ENCODE data around the gene CRKL. TPM values are rescaled to one million over a fixed set of nuclear protein-coding genes. Genes with fewer than 3 reads are reported as not detected.

The CRKL gene
- total RNA-seq, 2 donors from 2014 or later: 42.1 to 45.2 TPM

DNA sequence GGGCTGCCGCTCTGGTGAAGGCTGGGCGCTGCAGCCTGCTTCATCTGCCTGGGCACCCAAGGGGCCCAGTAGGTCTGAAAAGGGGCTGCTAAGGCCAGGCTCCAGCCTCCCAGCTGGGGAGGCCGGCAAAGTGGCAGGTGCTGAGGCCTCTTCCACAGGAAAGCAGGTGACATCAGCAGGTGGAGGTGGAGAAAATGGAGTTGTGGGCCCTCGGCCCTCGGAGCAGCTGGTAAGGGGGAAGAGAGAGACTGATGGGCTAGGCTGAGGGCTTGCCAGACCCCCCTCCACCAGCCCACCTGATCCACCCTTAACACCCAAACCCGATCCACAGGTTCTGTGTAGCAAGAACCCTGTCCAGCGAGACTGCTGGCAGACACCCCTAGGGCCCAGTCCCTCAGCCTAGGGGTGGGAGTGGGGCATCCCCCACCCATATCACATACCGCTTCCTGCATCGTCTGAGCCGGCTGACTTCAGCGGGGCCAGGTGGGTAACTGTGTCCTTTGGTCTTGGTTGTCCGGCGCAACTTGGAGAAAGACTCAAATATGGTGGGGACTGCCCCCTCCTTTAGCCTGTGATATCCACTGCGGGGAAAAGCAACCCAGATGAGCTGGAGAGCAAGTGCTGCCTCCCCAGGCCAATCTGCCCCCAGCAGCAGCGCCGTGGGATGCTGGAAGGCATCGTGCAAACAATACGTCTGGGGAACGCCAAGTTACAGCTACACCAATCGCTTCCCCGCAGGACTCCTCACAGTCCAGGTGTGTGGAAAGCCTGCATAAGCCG, 83.2 kb downstream of the CRKL start:
- DNase-seq (ENCODE audit: low spot score) (no peak), ATAC-seq (ENCODE audit: insufficient number of reproducible peaks, low FRiP score, low read depth) (no peak)
- no peaks in the 10 kb centered on the region for H3K27me3 ChIP-seq (replicated peaks; ENCODE audit: insufficient read depth)
- TF ChIP-seq, protein P1, sequence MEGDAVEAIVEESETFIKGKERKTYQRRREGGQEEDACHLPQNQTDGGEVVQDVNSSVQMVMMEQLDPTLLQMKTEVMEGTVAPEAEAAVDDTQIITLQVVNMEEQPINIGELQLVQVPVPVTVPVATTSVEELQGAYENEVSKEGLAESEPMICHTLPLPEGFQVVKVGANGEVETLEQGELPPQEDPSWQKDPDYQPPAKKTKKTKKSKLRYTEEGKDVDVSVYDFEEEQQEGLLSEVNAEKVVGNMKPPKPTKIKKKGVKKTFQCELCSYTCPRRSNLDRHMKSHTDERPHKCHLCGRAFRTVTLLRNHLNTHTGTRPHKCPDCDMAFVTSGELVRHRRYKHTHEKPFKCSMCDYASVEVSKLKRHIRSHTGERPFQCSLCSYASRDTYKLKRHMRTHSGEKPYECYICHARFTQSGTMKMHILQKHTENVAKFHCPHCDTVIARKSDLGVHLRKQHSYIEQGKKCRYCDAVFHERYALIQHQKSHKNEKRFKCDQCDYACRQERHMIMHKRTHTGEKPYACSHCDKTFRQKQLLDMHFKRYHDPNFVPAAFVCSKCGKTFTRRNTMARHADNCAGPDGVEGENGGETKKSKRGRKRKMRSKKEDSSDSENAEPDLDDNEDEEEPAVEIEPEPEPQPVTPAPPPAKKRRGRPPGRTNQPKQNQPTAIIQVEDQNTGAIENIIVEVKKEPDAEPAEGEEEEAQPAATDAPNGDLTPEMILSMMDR (IDR thresholded peaks at IDR 0.05): no peak
- peak overlapping the region; percentile 94 to 97 for H3K27ac ChIP-seq
- H3K36me3 ChIP-seq: peaks cover 26% of the 10 kb centered on the region
- peak overlapping the region; percentile 90 for H3K4me3 ChIP-seq
- no peaks in the 10 kb centered on the region for H3K9me3 ChIP-seq
- H3K4me1 ChIP-seq (ENCODE audit: control insufficient read depth in 1 of 2, low read depth in 2 of 2): peaks cover 22 to 35% of the 10 kb centered on the region in 2 donors

GRCh38 chr22:21000987-21001600, 83.9 kb downstream of the CRKL start:
- no peak for DNase-seq (ENCODE audit: low spot score)
- TF ChIP-seq, protein P1 (IDR thresholded peaks at IDR 0.05): no peak
- peaks cover 22 to 35% of the 10 kb centered on the region in 2 donors for H3K4me1 ChIP-seq (ENCODE audit: control insufficient read depth in 1 of 2, low read depth in 2 of 2)
- peak overlapping the region; percentile 90 for H3K4me3 ChIP-seq
- no peaks in the 10 kb centered on the region for H3K27me3 ChIP-seq (replicated peaks; ENCODE audit: insufficient read depth)
- ATAC-seq (ENCODE audit: insufficient number of reproducible peaks, low FRiP score, low read depth): peak; percentile 8
- H3K9me3 ChIP-seq: no peaks in the 10 kb centered on the region
- H3K27ac ChIP-seq: peak overlapping the region; percentile 94 to 97
- H3K36me3 ChIP-seq: peaks cover 22% of the 10 kb centered on the region

DNA sequence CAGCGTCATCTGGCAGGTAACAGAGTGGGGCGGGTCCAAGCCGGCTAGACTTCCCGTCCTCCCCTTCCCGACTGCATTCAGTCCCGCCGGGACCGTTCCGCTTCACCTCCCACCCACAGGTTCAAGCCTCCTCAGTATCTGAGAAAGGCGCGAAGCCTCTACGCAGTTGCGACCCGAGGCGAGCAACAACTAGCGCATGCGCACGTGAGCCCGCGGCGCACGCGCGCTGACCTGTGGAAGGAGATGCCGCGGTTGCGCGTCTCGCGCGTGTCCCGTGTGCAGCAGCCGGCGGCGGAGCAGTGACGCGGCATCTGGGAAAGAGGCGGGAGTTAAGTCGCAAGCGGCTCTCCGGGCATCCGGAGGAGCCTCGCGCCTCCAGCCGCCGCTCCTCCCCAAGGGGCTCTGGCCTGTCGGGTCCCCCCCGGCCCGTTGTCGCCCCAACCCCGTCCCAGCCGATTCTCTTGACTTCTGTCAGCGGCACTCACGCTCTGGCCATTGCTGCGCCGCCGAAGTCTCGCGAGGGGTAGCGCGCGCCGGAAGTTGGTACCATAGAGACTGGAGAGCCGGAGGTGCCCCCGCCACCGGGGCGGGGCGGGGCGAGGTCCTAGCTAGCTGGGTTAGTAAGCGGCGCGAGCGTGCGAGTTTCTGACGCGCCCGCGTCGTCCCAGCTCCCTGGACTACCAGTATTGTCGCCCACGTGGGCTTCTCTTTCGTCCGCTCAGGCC, 84.6 kb downstream of the CRKL start, which contains the start of gene THAP7:
THAP7 (minus strand) TSS at position 518 of the 725 bp plus-strand sequence; CDS start at position 311, 207 bp downstream.
- no peaks in the 10 kb centered on the region for H3K9me3 ChIP-seq
- TF ChIP-seq, protein P1 (IDR thresholded peaks at IDR 0.05): no peak
- ATAC-seq (ENCODE audit: insufficient number of reproducible peaks, low FRiP score, low read depth) (peak; percentile 99), DNase-seq (ENCODE audit: low spot score) (peak; percentile 93)
- H3K36me3 ChIP-seq: peaks cover 18% of the 10 kb centered on the region
- peak within 1 kb of the TSS; percentile 94 to 97 for H3K27ac ChIP-seq
- H3K4me3 ChIP-seq: peak within 1 kb of the TSS; percentile 90
- no peaks in the 10 kb centered on the region for H3K27me3 ChIP-seq (replicated peaks; ENCODE audit: insufficient read depth)
- peaks cover 22 to 35% of the 10 kb centered on the region in 2 donors for H3K4me1 ChIP-seq (ENCODE audit: control insufficient read depth in 1 of 2, low read depth in 2 of 2)

Other genes with a start within 250 kb of the CRKL start
- gene SERPIND1, start 143.3 kb upstream of the CRKL start, total RNA-seq: not detected
- gene PI4KA, start 58.6 kb upstream of the CRKL start, total RNA-seq: 100 to 1,000 TPM in 1 of 2 donors, 10 to 100 TPM in 1; 85.4 to 112 TPM
- 10 to 100 TPM; 18.2 to 20.6 TPM for gene SNAP29, start 58.4 kb upstream of the CRKL start, total RNA-seq
- 1 to 10 TPM; 3.4 to 5.8 TPM for gene AIFM3, start 49.8 kb downstream of the CRKL start, total RNA-seq
- 100 to 1,000 TPM in 1 of 2 donors, 10 to 100 TPM in 1; 96.2 to 105 TPM for gene LZTR1, start 64.9 kb downstream of the CRKL start, total RNA-seq
- 10 to 100 TPM; 38.3 to 60.0 TPM for gene THAP7, start 84.7 kb downstream of the CRKL start, total RNA-seq
- gene P2RX6, start 97.8 kb downstream of the CRKL start, total RNA-seq: under 1 TPM in 1 of 2 donors, not detected in 1; 0.81 TPM
- 1 to 10 TPM in 1 of 2 donors, not detected in 1; 1.2 TPM for gene SLC7A4, start 115.2 kb downstream of the CRKL start, total RNA-seq
- gene LRRC74B, start 128.5 kb downstream of the CRKL start, total RNA-seq: not detected